ENCODE results near the gene PCDHGA5. TPM values are rescaled to one million over a fixed set of nuclear protein-coding genes. Genes with fewer than 3 reads are reported as not detected.
A peak's percentile ranks its signal among the peaks of the same experiment; 100 is the strongest.
"Not testable (repeated sequence)": the region's sequence is repeated elsewhere in the genome, so short reads cannot be mapped to it uniquely, and the experiment has no call there.

The PCDHGA5 gene
- total and polyA plus RNA-seq, 2 experiments from 2014 or later = 0.35 to 0.86 TPM

- H3K9me2 ChIP-seq (ENCODE audit: insufficient read depth) = no peaks in the 10 kb centered on the region
- H3K9me3 ChIP-seq (ENCODE audit: low read depth) = no peaks in the 10 kb centered on the region
- H3K4me1 ChIP-seq (ENCODE audit: insufficient read depth) = peaks cover 5% of the 10 kb centered on the region; the same call in 1 of the 2 replicates
- peaks cover 6% of the 10 kb centered on the region; the same call in 1 of the 2 replicates for H3K79me2 ChIP-seq (ENCODE audit: insufficient read depth)
- H3K36me3 ChIP-seq (ENCODE audit: low read depth) = no peaks in the 10 kb centered on the region
- H3K27me3 ChIP-seq (replicated peaks; ENCODE audit: insufficient read depth) = no peaks in the 10 kb centered on the region
- no peak within 1 kb of the TSS for H3K27ac ChIP-seq
- WGBS, 2 experiments (ENCODE audit: low coverage in 1 of 2, low lambda C conversion rate in 2 of 2, missing lambda C conversion rate in 2 of 2) = 25 to 35% methylated on average over 31 of the region's 31 CpGs
- H3K4me2 ChIP-seq (ENCODE audit: unreplicated experiment) = peak within 1 kb of the TSS; percentile 66
- peak within 1 kb of the TSS; percentile 70 for H3K4me3 ChIP-seq
- in situ Hi-C loops (cut with MboI) = no loop called here
- H3F3A ChIP-seq (ENCODE audit: insufficient read depth) = peaks cover 2% of the 10 kb centered on the region
- no peaks in the 10 kb centered on the region for H4K20me1 ChIP-seq (ENCODE audit: insufficient read depth)
- H3K9ac ChIP-seq = peak within 1 kb of the TSS; percentile 35
- TF ChIP-seq EZH2phosphoT487 (IDR thresholded peaks at IDR 0.05; ENCODE audit: insufficient read depth, low read depth) (no peak), EZH2 (IDR thresholded peaks at IDR 0.05; ENCODE audit: insufficient read depth, poor library complexity, severe bottlenecking) (no peak)
- peak within 1 kb of the TSS; percentile 87 for H2AFZ ChIP-seq
- peak; percentile 94 for DNase-seq
Observed at GRCh38 chr5:141412854-141413539, 49.0 kb downstream of the PCDHGA5 start, which contains the start of gene PCDHGA10. PCDHGA10 (plus strand) TSS chr5:141412987; CDS start chr5:141413176, 189 bp downstream.

GRCh38 chr5:141413540-141414069 lies 49.6 kb downstream of the PCDHGA5 start:
- Histone ChIP-seq H2AFZ (peak overlapping the region; percentile 87), H4K20me1 (ENCODE audit: insufficient read depth) (no peaks in the 10 kb centered on the region), H3K79me2 (ENCODE audit: insufficient read depth) (peaks cover 10% of the 10 kb centered on the region), H3K9ac (peak overlapping the region; percentile 35), H3K27ac (no peak overlapping the region), H3K9me2 (ENCODE audit: insufficient read depth) (no peaks in the 10 kb centered on the region), H3K4me2 (ENCODE audit: unreplicated experiment) (peak overlapping the region; percentile 66), H3K9me3 (ENCODE audit: low read depth) (no peaks in the 10 kb centered on the region), H3K4me1 (ENCODE audit: insufficient read depth) (peaks cover 5% of the 10 kb centered on the region; the same call in 1 of the 2 replicates), H3K27me3 (replicated peaks; ENCODE audit: insufficient read depth) (no peaks in the 10 kb centered on the region), H3F3A (ENCODE audit: insufficient read depth) (peaks cover 8% of the 10 kb centered on the region), H3K4me3 (peak overlapping the region; percentile 70), H3K36me3 (ENCODE audit: low read depth) (no peaks in the 10 kb centered on the region)
- WGBS, 2 experiments (ENCODE audit: low coverage in 1 of 2, low lambda C conversion rate in 2 of 2, missing lambda C conversion rate in 2 of 2) = 27% methylated on average over 25 of the region's 25 CpGs
- in situ Hi-C loops (cut with MboI) = no loop called here
- TF ChIP-seq EZH2 (IDR thresholded peaks at IDR 0.05; ENCODE audit: insufficient read depth, poor library complexity, severe bottlenecking) (no peak), EZH2phosphoT487 (IDR thresholded peaks at IDR 0.05; ENCODE audit: insufficient read depth, low read depth) (no peak)
- no peak for DNase-seq

GRCh38 chr5:141414548-141415274 lies 50.7 kb downstream of the PCDHGA5 start:
- H3K9me2 ChIP-seq (ENCODE audit: insufficient read depth); H3K4me3 ChIP-seq; DNase-seq; H3K27me3 ChIP-seq (replicated peaks; ENCODE audit: insufficient read depth); H4K20me1 ChIP-seq (ENCODE audit: insufficient read depth); H3K9me3 ChIP-seq (ENCODE audit: low read depth); H3K4me2 ChIP-seq (ENCODE audit: unreplicated experiment); H3K36me3 ChIP-seq (ENCODE audit: low read depth); H3K9ac ChIP-seq; H3K27ac ChIP-seq; H2AFZ ChIP-seq; H3K4me1 ChIP-seq (ENCODE audit: insufficient read depth): not testable (repeated sequence)
- Histone ChIP-seq H3F3A (ENCODE audit: insufficient read depth) (peaks cover 11% of the 10 kb centered on the region), H3K79me2 (ENCODE audit: insufficient read depth) (peaks cover 16% of the 10 kb centered on the region)
- in situ Hi-C loops (cut with MboI) = loop anchor here (5.0 kb wide), 1 partner anchor 148 kb away; no protein-coding TSS in a partner anchor
- 51 to 54% methylated on average over 33 to 36 of the region's 46 CpGs for WGBS, 2 experiments (ENCODE audit: low coverage in 1 of 2, low lambda C conversion rate in 2 of 2, missing lambda C conversion rate in 2 of 2)

- H3K27me3 ChIP-seq (replicated peaks; ENCODE audit: insufficient read depth); H3K27ac ChIP-seq; H4K20me1 ChIP-seq (ENCODE audit: insufficient read depth); H3K9ac ChIP-seq; H3K36me3 ChIP-seq (ENCODE audit: low read depth); DNase-seq; H3K9me3 ChIP-seq (ENCODE audit: low read depth); H3K9me2 ChIP-seq (ENCODE audit: insufficient read depth); H2AFZ ChIP-seq; H3K4me1 ChIP-seq (ENCODE audit: insufficient read depth); H3K4me3 ChIP-seq; H3K4me2 ChIP-seq (ENCODE audit: unreplicated experiment): not testable (repeated sequence)
- Histone ChIP-seq H3K79me2 (ENCODE audit: insufficient read depth) (peaks cover 16% of the 10 kb centered on the region), H3F3A (ENCODE audit: insufficient read depth) (peaks cover 12% of the 10 kb centered on the region)
- in situ Hi-C loops (cut with MboI) = loop anchor here (5.0 kb wide), 1 partner anchor 147 kb away; no protein-coding TSS in a partner anchor
- WGBS, 2 experiments (ENCODE audit: low coverage in 1 of 2, low lambda C conversion rate in 2 of 2, missing lambda C conversion rate in 2 of 2) = 57 to 58% methylated on average over 24 of the region's 24 CpGs
Observed at GRCh38 chr5:141415275-141415618, 51.3 kb downstream of the PCDHGA5 start.

Other genes starting within 250 kb of the PCDHGA5 start
Only the 30 nearest of the 36 such genes appear.
- gene PCDHB9, start 177.0 kb upstream of the PCDHGA5 start, total RNA-seq (2014; rRNA removed; shearing (Covaris generic)) = 1.5 and 2.5 TPM in 2 replicates
- 1.3 and 1.9 TPM in 2 replicates for gene PCDHB9, start 177.0 kb upstream of the PCDHGA5 start, polyA plus RNA-seq (2016; fragmentation: Nextera tagmentation; extraction: Ambion mirVana)
- gene PCDHB10, start 171.8 kb upstream of the PCDHGA5 start, total RNA-seq (2014; rRNA removed; shearing (Covaris generic)) = 1.3 and 2.9 TPM in 2 replicates
- gene PCDHB10, start 171.8 kb upstream of the PCDHGA5 start, polyA plus RNA-seq (2016; fragmentation: Nextera tagmentation; extraction: Ambion mirVana) = 0.86 and 1.3 TPM in 2 replicates
- 0.38 and 1.2 TPM in 2 replicates for gene PCDHB11, start 164.5 kb upstream of the PCDHGA5 start, total RNA-seq (2014; rRNA removed; shearing (Covaris generic))
- 1.1 TPM in 2 replicates for gene PCDHB11, start 164.5 kb upstream of the PCDHGA5 start, polyA plus RNA-seq (2016; fragmentation: Nextera tagmentation; extraction: Ambion mirVana)
- 0.43 and 2.9 TPM in 2 replicates for gene PCDHB12, start 155.4 kb upstream of the PCDHGA5 start, total RNA-seq (2014; rRNA removed; shearing (Covaris generic))
- 0.48 and 0.53 TPM in 2 replicates for gene PCDHB12, start 155.4 kb upstream of the PCDHGA5 start, polyA plus RNA-seq (2016; fragmentation: Nextera tagmentation; extraction: Ambion mirVana)
- gene PCDHB13, start 150.2 kb upstream of the PCDHGA5 start, total RNA-seq (2014; rRNA removed; shearing (Covaris generic)) = 2.8 and 3.3 TPM in 2 replicates
- 1.6 and 2.0 TPM in 2 replicates for gene PCDHB13, start 150.2 kb upstream of the PCDHGA5 start, polyA plus RNA-seq (2016; fragmentation: Nextera tagmentation; extraction: Ambion mirVana)
- gene PCDHB14, start 140.8 kb upstream of the PCDHGA5 start, total RNA-seq (2014; rRNA removed; shearing (Covaris generic)) = 2.1 and 4.3 TPM in 2 replicates
- gene PCDHB14, start 140.8 kb upstream of the PCDHGA5 start, polyA plus RNA-seq (2016; fragmentation: Nextera tagmentation; extraction: Ambion mirVana) = 1.7 and 2.1 TPM in 2 replicates
- gene PCDHB15, start 118.8 kb upstream of the PCDHGA5 start, total RNA-seq (2014; rRNA removed; shearing (Covaris generic)) = 2.7 and 2.8 TPM in 2 replicates
- gene PCDHB15, start 118.8 kb upstream of the PCDHGA5 start, polyA plus RNA-seq (2016; fragmentation: Nextera tagmentation; extraction: Ambion mirVana) = 1.5 and 1.9 TPM in 2 replicates
- gene SLC25A2, start 60.1 kb upstream of the PCDHGA5 start, total RNA-seq (2014; rRNA removed; shearing (Covaris generic)) = not detected in 2 replicates
- not detected in 2 replicates for gene SLC25A2, start 60.1 kb upstream of the PCDHGA5 start, polyA plus RNA-seq (2016; fragmentation: Nextera tagmentation; extraction: Ambion mirVana)
- 65.0 and 65.9 TPM in 2 replicates for gene TAF7, start 43.4 kb upstream of the PCDHGA5 start, total RNA-seq (2014; rRNA removed; shearing (Covaris generic))
- 104 and 114 TPM in 2 replicates for gene TAF7, start 43.4 kb upstream of the PCDHGA5 start, polyA plus RNA-seq (2016; fragmentation: Nextera tagmentation; extraction: Ambion mirVana)
- 0.38 and 1.8 TPM in 2 replicates for gene PCDHGA1, start 33.6 kb upstream of the PCDHGA5 start, total RNA-seq (2014; rRNA removed; shearing (Covaris generic))
- 0.63 and 0.72 TPM in 2 replicates for gene PCDHGA1, start 33.6 kb upstream of the PCDHGA5 start, polyA plus RNA-seq (2016; fragmentation: Nextera tagmentation; extraction: Ambion mirVana)
- 6.3 and 7.3 TPM in 2 replicates for gene PCDHGA2, start 25.4 kb upstream of the PCDHGA5 start, total RNA-seq (2014; rRNA removed; shearing (Covaris generic))
- 4.3 and 5.3 TPM in 2 replicates for gene PCDHGA2, start 25.4 kb upstream of the PCDHGA5 start, polyA plus RNA-seq (2016; fragmentation: Nextera tagmentation; extraction: Ambion mirVana)
- gene PCDHGA3, start 20.3 kb upstream of the PCDHGA5 start, total RNA-seq (2014; rRNA removed; shearing (Covaris generic)) = 7.5 and 7.6 TPM in 2 replicates
- gene PCDHGA3, start 20.3 kb upstream of the PCDHGA5 start, polyA plus RNA-seq (2016; fragmentation: Nextera tagmentation; extraction: Ambion mirVana) = 4.0 and 5.4 TPM in 2 replicates
- gene PCDHGB1, start 14.1 kb upstream of the PCDHGA5 start, total RNA-seq (2014; rRNA removed; shearing (Covaris generic)) = 0.25 and 0.86 TPM in 2 replicates
- 0.16 and 0.19 TPM in 2 replicates for gene PCDHGB1, start 14.1 kb upstream of the PCDHGA5 start, polyA plus RNA-seq (2016; fragmentation: Nextera tagmentation; extraction: Ambion mirVana)
- gene PCDHGA4, start 9.1 kb upstream of the PCDHGA5 start, total RNA-seq (2014; rRNA removed; shearing (Covaris generic)) = 10.8 and 13.9 TPM in 2 replicates
- 8.1 and 8.6 TPM in 2 replicates for gene PCDHGA4, start 9.1 kb upstream of the PCDHGA5 start, polyA plus RNA-seq (2016; fragmentation: Nextera tagmentation; extraction: Ambion mirVana)
- gene PCDHGB2, start 4.2 kb upstream of the PCDHGA5 start, total RNA-seq (2014; rRNA removed; shearing (Covaris generic)) = 2.2 and 2.5 TPM in 2 replicates
- gene PCDHGB2, start 4.2 kb upstream of the PCDHGA5 start, polyA plus RNA-seq (2016; fragmentation: Nextera tagmentation; extraction: Ambion mirVana) = 0.76 and 0.94 TPM in 2 replicates
- 2.8 and 4.0 TPM in 2 replicates for gene PCDHGB3, start 6.1 kb downstream of the PCDHGA5 start, total RNA-seq (2014; rRNA removed; shearing (Covaris generic))
- gene PCDHGB3, start 6.1 kb downstream of the PCDHGA5 start, polyA plus RNA-seq (2016; fragmentation: Nextera tagmentation; extraction: Ambion mirVana) = 0.95 and 1.2 TPM in 2 replicates
- gene PCDHGA6, start 9.7 kb downstream of the PCDHGA5 start, total RNA-seq (2014; rRNA removed; shearing (Covaris generic)) = 5.4 and 5.8 TPM in 2 replicates
- 2.1 and 2.6 TPM in 2 replicates for gene PCDHGA6, start 9.7 kb downstream of the PCDHGA5 start, polyA plus RNA-seq (2016; fragmentation: Nextera tagmentation; extraction: Ambion mirVana)
- 0.43 and 1.6 TPM in 2 replicates for gene PCDHGA7, start 18.6 kb downstream of the PCDHGA5 start, total RNA-seq (2014; rRNA removed; shearing (Covaris generic))
- 0.84 and 1.1 TPM in 2 replicates for gene PCDHGA7, start 18.6 kb downstream of the PCDHGA5 start, polyA plus RNA-seq (2016; fragmentation: Nextera tagmentation; extraction: Ambion mirVana)
- gene PCDHGB4, start 23.5 kb downstream of the PCDHGA5 start, total RNA-seq (2014; rRNA removed; shearing (Covaris generic)) = 6.8 and 7.6 TPM in 2 replicates
- 5.0 and 5.6 TPM in 2 replicates for gene PCDHGB4, start 23.5 kb downstream of the PCDHGA5 start, polyA plus RNA-seq (2016; fragmentation: Nextera tagmentation; extraction: Ambion mirVana)
- 0.86 and 1.5 TPM in 2 replicates for gene PCDHGA8, start 28.5 kb downstream of the PCDHGA5 start, total RNA-seq (2014; rRNA removed; shearing (Covaris generic))
- gene PCDHGA8, start 28.5 kb downstream of the PCDHGA5 start, polyA plus RNA-seq (2016; fragmentation: Nextera tagmentation; extraction: Ambion mirVana) = 0.25 and 0.69 TPM in 2 replicates
- gene PCDHGB5, start 33.8 kb downstream of the PCDHGA5 start, total RNA-seq (2014; rRNA removed; shearing (Covaris generic)) = 13.2 and 14.9 TPM in 2 replicates
- gene PCDHGB5, start 33.8 kb downstream of the PCDHGA5 start, polyA plus RNA-seq (2016; fragmentation: Nextera tagmentation; extraction: Ambion mirVana) = 15.0 and 15.7 TPM in 2 replicates
- gene PCDHGA9, start 38.6 kb downstream of the PCDHGA5 start, total RNA-seq (2014; rRNA removed; shearing (Covaris generic)) = 2.6 and 2.9 TPM in 2 replicates
- 0.61 and 0.71 TPM in 2 replicates for gene PCDHGA9, start 38.6 kb downstream of the PCDHGA5 start, polyA plus RNA-seq (2016; fragmentation: Nextera tagmentation; extraction: Ambion mirVana)
- gene PCDHGB6, start 43.9 kb downstream of the PCDHGA5 start, total RNA-seq (2014; rRNA removed; shearing (Covaris generic)) = 1.9 and 4.3 TPM in 2 replicates
- gene PCDHGB6, start 43.9 kb downstream of the PCDHGA5 start, polyA plus RNA-seq (2016; fragmentation: Nextera tagmentation; extraction: Ambion mirVana) = 3.0 and 3.2 TPM in 2 replicates
- gene PCDHGA10, start 48.8 kb downstream of the PCDHGA5 start, total RNA-seq (2014; rRNA removed; shearing (Covaris generic)) = 10.4 and 11.1 TPM in 2 replicates
- 4.6 and 5.4 TPM in 2 replicates for gene PCDHGA10, start 48.8 kb downstream of the PCDHGA5 start, polyA plus RNA-seq (2016; fragmentation: Nextera tagmentation; extraction: Ambion mirVana)
- gene PCDHGB7, start 53.5 kb downstream of the PCDHGA5 start, total RNA-seq (2014; rRNA removed; shearing (Covaris generic)) = 14.2 and 14.8 TPM in 2 replicates
- gene PCDHGB7, start 53.5 kb downstream of the PCDHGA5 start, polyA plus RNA-seq (2016; fragmentation: Nextera tagmentation; extraction: Ambion mirVana) = 12.7 and 13.2 TPM in 2 replicates
- 21.7 and 25.3 TPM in 2 replicates for gene PCDHGA11, start 56.9 kb downstream of the PCDHGA5 start, total RNA-seq (2014; rRNA removed; shearing (Covaris generic))
- 15.3 and 18.1 TPM in 2 replicates for gene PCDHGA11, start 56.9 kb downstream of the PCDHGA5 start, polyA plus RNA-seq (2016; fragmentation: Nextera tagmentation; extraction: Ambion mirVana)
- gene PCDHGA12, start 66.3 kb downstream of the PCDHGA5 start, total RNA-seq (2014; rRNA removed; shearing (Covaris generic)) = 8.6 and 10.9 TPM in 2 replicates
- gene PCDHGA12, start 66.3 kb downstream of the PCDHGA5 start, polyA plus RNA-seq (2016; fragmentation: Nextera tagmentation; extraction: Ambion mirVana) = 6.7 and 8.5 TPM in 2 replicates
- gene PCDHGC3, start 111.8 kb downstream of the PCDHGA5 start, total RNA-seq (2014; rRNA removed; shearing (Covaris generic)) = 44.6 and 53.1 TPM in 2 replicates
- 74.4 and 77.4 TPM in 2 replicates for gene PCDHGC3, start 111.8 kb downstream of the PCDHGA5 start, polyA plus RNA-seq (2016; fragmentation: Nextera tagmentation; extraction: Ambion mirVana)
- gene PCDHGC4, start 120.9 kb downstream of the PCDHGA5 start, total RNA-seq (2014; rRNA removed; shearing (Covaris generic)) = 0.38 and 0.54 TPM in 2 replicates
- 0.11 and 0.16 TPM in 2 replicates for gene PCDHGC4, start 120.9 kb downstream of the PCDHGA5 start, polyA plus RNA-seq (2016; fragmentation: Nextera tagmentation; extraction: Ambion mirVana)
- gene PCDHGC5, start 124.9 kb downstream of the PCDHGA5 start, total RNA-seq (2014; rRNA removed; shearing (Covaris generic)) = 2.2 and 3.2 TPM in 2 replicates
- gene PCDHGC5, start 124.9 kb downstream of the PCDHGA5 start, polyA plus RNA-seq (2016; fragmentation: Nextera tagmentation; extraction: Ambion mirVana) = 1.8 and 2.5 TPM in 2 replicates